MM.1S (cell line): ENCODE results near the gene TARBP1.

ENCODE experiments used
- DNase-seq: peaks from one replicate; pipeline ENCODE4 v3.0.0-alpha.2; 2015
- H2AFZ ChIP-seq: fragments of 300-600 bp; sonication (generic); 2 replicates; pipeline ENCODE4 v1.6.0; 2016; ENCODE audit warnings: antibody characterized with exemption, low read length
- H3F3A ChIP-seq: fragments of 300-600 bp; sonication (generic); 2 replicates; pipeline ENCODE4 v1.6.1; 2016; ENCODE audit warnings: mild to moderate bottlenecking, antibody characterized with exemption, low read length, moderate library complexity, mixed read lengths; ENCODE audit not compliant: insufficient read depth
- H3K27ac ChIP-seq: fragments of 300-600 bp; sonication (generic); 2 replicates; pipeline ENCODE4 v1.5.1; 2016; ENCODE audit warnings: mild to moderate bottlenecking, low read length
- H3K27me3 ChIP-seq: fragments of 300-600 bp; sonication (generic); replicated peaks from 2 replicates; pipeline ENCODE4 v1.6.0; 2016; ENCODE audit warnings: low read length; ENCODE audit not compliant: insufficient read depth
- H3K36me3 ChIP-seq: fragments of 300-600 bp; sonication (generic); replicated peaks from 2 replicates; pipeline ENCODE4 v1.6.1; 2016; ENCODE audit warnings: mild to moderate bottlenecking, low read length, mixed read lengths; ENCODE audit not compliant: insufficient read depth
- H3K4me1 ChIP-seq: fragments of 300-600 bp; sonication (generic); 2 replicates; pipeline ENCODE4 v1.6.1; 2016; ENCODE audit warnings: low read length, mixed read lengths
- H3K4me2 ChIP-seq: fragments of 300-600 bp; sonication (generic); 2 replicates; pipeline ENCODE4 v1.6.0; 2016; ENCODE audit warnings: low read depth, low read length
- H3K4me3 ChIP-seq: fragments of 300-600 bp; sonication (generic); 2 replicates; pipeline ENCODE4 v1.5.1; 2016; ENCODE audit warnings: low read length, mixed read lengths
- H3K79me2 ChIP-seq: fragments of 300-600 bp; sonication (generic); 2 replicates; pipeline ENCODE4 v1.6.1; 2016; ENCODE audit warnings: mixed run types, low read length, mixed read lengths
- H3K9ac ChIP-seq: fragments of 300-600 bp; sonication (generic); 2 replicates; pipeline ENCODE4 v1.6.1; 2016; ENCODE audit warnings: low read length, mixed read lengths
- H3K9me2 ChIP-seq: fragments of 300-600 bp; sonication (generic); replicated peaks from 2 replicates; pipeline ENCODE4 v1.6.1; 2016; ENCODE audit warnings: mild to moderate bottlenecking, low read length, mixed read lengths; ENCODE audit not compliant: insufficient read depth
- H3K9me3 ChIP-seq: fragments of 300-600 bp; sonication (generic); replicated peaks from 2 replicates; pipeline ENCODE4 v1.6.1; 2016; ENCODE audit warnings: mild to moderate bottlenecking, low read length, mixed read lengths; ENCODE audit not compliant: insufficient read depth
- H4K20me1 ChIP-seq: fragments of 300-600 bp; sonication (generic); 2 replicates; pipeline ENCODE4 v1.6.1; 2016; ENCODE audit warnings: mild to moderate bottlenecking, low read length, moderate library complexity, mixed read lengths; ENCODE audit not compliant: insufficient read depth
- CTCF ChIP-seq: fragments of 300-600 bp; sonication (generic); IDR thresholded peaks from 2 replicates; pipeline ENCODE4 v1.5.1; 2016; ENCODE audit warnings: antibody characterized with exemption, low read length, mixed read lengths
- EZH2 ChIP-seq: fragments of 300-600 bp; sonication (generic); optimal IDR thresholded peaks from 2 replicates; pipeline ENCODE3; 2017; ENCODE audit warnings: low read depth, mild to moderate bottlenecking, antibody characterized with exemption, low read length, mixed read lengths
- EZH2phosphoT487 ChIP-seq: fragments of 300-600 bp; sonication (generic); IDR thresholded peaks from 2 replicates; pipeline ENCODE4 v1.6.1; 2018; ENCODE audit warnings: antibody characterized with exemption, low read length

Gene TARBP1

GRCh38 chr1:234507626-234508387 is 28.8 kb upstream of the TARBP1 start:
- Histone ChIP-seq H3K36me3 (no peaks in the 10 kb centered on the region), H3K4me1 (peaks cover 8% of the 10 kb centered on the region), H3K27me3 (no peaks in the 10 kb centered on the region), H3K4me3 (no peak overlapping the region), H2AFZ (no peak overlapping the region), H3K79me2 (no peaks in the 10 kb centered on the region), H3K9ac (no peak overlapping the region), H3K4me2 (no peak overlapping the region), H3F3A (no peaks in the 10 kb centered on the region), H4K20me1 (no peaks in the 10 kb centered on the region), H3K27ac (no peak overlapping the region), H3K9me3 (no peaks in the 10 kb centered on the region), H3K9me2 (no peaks in the 10 kb centered on the region)
- DNase-seq = no peak
- TF ChIP-seq EZH2 (no peak), EZH2phosphoT487 (no peak), CTCF (no peak)

- no peaks in the 10 kb centered on the region for H3K79me2 ChIP-seq
- no peaks in the 10 kb centered on the region for H3F3A ChIP-seq
- H3K9ac ChIP-seq = no peak overlapping the region
- no peaks in the 10 kb centered on the region for H3K9me2 ChIP-seq
- H3K36me3 ChIP-seq = no peaks in the 10 kb centered on the region
- no peaks in the 10 kb centered on the region for H3K9me3 ChIP-seq
- no peak overlapping the region for H2AFZ ChIP-seq
- H4K20me1 ChIP-seq = no peaks in the 10 kb centered on the region
- peaks cover 8% of the 10 kb centered on the region for H3K4me1 ChIP-seq
- no peak for TF ChIP-seq EZH2phosphoT487
- no peak for TF ChIP-seq EZH2
- no peak for TF ChIP-seq CTCF
- no peaks in the 10 kb centered on the region for H3K27me3 ChIP-seq
- H3K4me2 ChIP-seq = no peak overlapping the region
- H3K27ac ChIP-seq = no peak overlapping the region
- DNase-seq = no peak
- H3K4me3 ChIP-seq = no peak overlapping the region
Observed at GRCh38 chr1:234507089-234507488, 28.1 kb upstream of the TARBP1 start.

DNA sequence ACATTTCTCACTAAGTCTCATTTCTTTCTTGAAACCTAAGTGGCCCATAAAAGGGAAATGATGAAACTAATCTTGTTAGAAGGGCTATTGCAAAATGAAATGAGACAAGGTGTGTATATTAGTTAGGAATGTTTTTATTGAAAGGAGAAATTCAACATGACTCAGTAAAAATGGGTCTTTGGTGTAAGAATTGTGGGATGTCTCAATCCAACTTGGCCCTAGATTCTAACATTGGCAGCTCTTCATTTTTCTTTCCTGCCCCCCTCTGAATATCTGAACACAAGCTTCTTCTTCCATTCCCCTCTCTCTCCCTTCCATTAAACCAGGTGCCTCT is 26.8 kb upstream of the TARBP1 start:
- Histone ChIP-seq H3K79me2 (no peaks in the 10 kb centered on the region), H3K27ac (no peak overlapping the region), H3K9ac (no peak overlapping the region), H3K27me3 (no peaks in the 10 kb centered on the region), H4K20me1 (no peaks in the 10 kb centered on the region), H2AFZ (no peak overlapping the region), H3K9me3 (no peaks in the 10 kb centered on the region), H3K4me3 (no peak overlapping the region), H3K9me2 (no peaks in the 10 kb centered on the region), H3F3A (no peaks in the 10 kb centered on the region), H3K36me3 (no peaks in the 10 kb centered on the region), H3K4me1 (peaks cover 11% of the 10 kb centered on the region), H3K4me2 (no peak overlapping the region)
- no peak for TF ChIP-seq EZH2phosphoT487
- no peak for TF ChIP-seq EZH2
- no peak for TF ChIP-seq CTCF
- DNase-seq = no peak
